ENCODE measurements around the gene ZNF107. TPM values are rescaled to one million over a fixed set of nuclear protein-coding genes. Genes with fewer than 3 reads are reported as not detected.
"Not testable (repeated sequence)": the region's sequence is repeated elsewhere in the genome, so short reads cannot be mapped to it uniquely, and the experiment has no call there.

The ZNF107 gene
- total RNA-seq, 3 donors from 2014 or later = 10.2 to 12.9 (median 10.5) TPM

GRCh38 chr7:64736575-64736974 lies 70.6 kb downstream of the ZNF107 start:
- DNase-seq (no peak), ATAC-seq (no peak)
- H3K4me1 Mint-ChIP-seq (ENCODE audit: low read depth) = no peaks in the 10 kb centered on the region
- H3K9me3 Mint-ChIP-seq = peaks cover 8% of the 10 kb centered on the region
- no peaks in the 10 kb centered on the region for H3K36me3 Mint-ChIP-seq (ENCODE audit: insufficient read depth)
- H3K4me3 Mint-ChIP-seq = no peak overlapping the region
- H3K27me3 Mint-ChIP-seq (ENCODE audit: low read depth) = peaks cover 3% of the 10 kb centered on the region

- DNase-seq; H3K4me1 Mint-ChIP-seq (ENCODE audit: low read depth); ATAC-seq; H3K36me3 Mint-ChIP-seq (ENCODE audit: insufficient read depth); H3K9me3 Mint-ChIP-seq; H3K27me3 Mint-ChIP-seq (ENCODE audit: low read depth); H3K4me3 Mint-ChIP-seq: not testable (repeated sequence)
Measured at GRCh38 chr7:64738403-64738802, 72.5 kb downstream of the ZNF107 start.

- not testable (repeated sequence) for H3K4me1 Mint-ChIP-seq (ENCODE audit: low read depth)
Measured at GRCh38 chr7:64738953-64739352, 73.0 kb downstream of the ZNF107 start.

GRCh38 chr7:64744680-64745079 lies 78.7 kb downstream of the ZNF107 start:
- Mint-ChIP-seq H3K4me3 (no peak overlapping the region), H3K4me1 (ENCODE audit: low read depth) (no peaks in the 10 kb centered on the region), H3K27me3 (ENCODE audit: low read depth) (no peaks in the 10 kb centered on the region), H3K36me3 (ENCODE audit: insufficient read depth) (no peaks in the 10 kb centered on the region), H3K9me3 (peaks cover 17% of the 10 kb centered on the region)
- DNase-seq (no peak), ATAC-seq (no peak)

More at GRCh38 chr7:64738953-64739352, 73.0 kb downstream of the ZNF107 start:
- H3K4me3 Mint-ChIP-seq; ATAC-seq; DNase-seq; H3K9me3 Mint-ChIP-seq; H3K36me3 Mint-ChIP-seq (ENCODE audit: insufficient read depth); H3K27me3 Mint-ChIP-seq (ENCODE audit: low read depth): not testable (repeated sequence)

GRCh38 chr7:64747802-64748201 lies 81.9 kb downstream of the ZNF107 start:
- H3K36me3 Mint-ChIP-seq (ENCODE audit: insufficient read depth) = no peaks in the 10 kb centered on the region
- peaks cover 14% of the 10 kb centered on the region for H3K9me3 Mint-ChIP-seq
- no peak for DNase-seq
- H3K4me1 Mint-ChIP-seq (ENCODE audit: low read depth) = no peaks in the 10 kb centered on the region
- no peaks in the 10 kb centered on the region for H3K27me3 Mint-ChIP-seq (ENCODE audit: low read depth)
- ATAC-seq = no peak
- no peak overlapping the region for H3K4me3 Mint-ChIP-seq

- peaks cover 3% of the 10 kb centered on the region for H3K9me3 Mint-ChIP-seq
- H3K4me3 Mint-ChIP-seq = no peak overlapping the region
- no peaks in the 10 kb centered on the region for H3K36me3 Mint-ChIP-seq (ENCODE audit: insufficient read depth)
- no peak for ATAC-seq
- no peaks in the 10 kb centered on the region for H3K4me1 Mint-ChIP-seq (ENCODE audit: low read depth)
- no peak for DNase-seq
- H3K27me3 Mint-ChIP-seq (ENCODE audit: low read depth) = no peaks in the 10 kb centered on the region
Measured at GRCh38 chr7:64753032-64753431, 87.1 kb downstream of the ZNF107 start.

GRCh38 chr7:64755865-64756264 lies 89.9 kb downstream of the ZNF107 start:
- Mint-ChIP-seq H3K36me3 (ENCODE audit: insufficient read depth) (no peaks in the 10 kb centered on the region), H3K9me3 (no peaks in the 10 kb centered on the region), H3K4me3 (no peak overlapping the region), H3K27me3 (ENCODE audit: low read depth) (no peaks in the 10 kb centered on the region), H3K4me1 (ENCODE audit: low read depth) (no peaks in the 10 kb centered on the region)
- ATAC-seq (no peak), DNase-seq (no peak)

GRCh38 chr7:64758151-64758550 lies 92.2 kb downstream of the ZNF107 start:
- no peak for DNase-seq
- H3K36me3 Mint-ChIP-seq (ENCODE audit: insufficient read depth) = no peaks in the 10 kb centered on the region
- no peak overlapping the region for H3K4me3 Mint-ChIP-seq
- H3K27me3 Mint-ChIP-seq (ENCODE audit: low read depth) = no peaks in the 10 kb centered on the region
- H3K4me1 Mint-ChIP-seq (ENCODE audit: low read depth) = no peaks in the 10 kb centered on the region
- no peak for ATAC-seq
- H3K9me3 Mint-ChIP-seq = no peaks in the 10 kb centered on the region

Other genes with a start within 250 kb of the ZNF107 start
- gene ZNF680, start 103.1 kb upstream of the ZNF107 start, total RNA-seq = 1 to 10 TPM; 4.8 to 6.1 (median 5.2) TPM
- gene ZNF138, start 128.3 kb downstream of the ZNF107 start, total RNA-seq = 1 to 10 TPM; 7.3 to 8.4 (median 7.3) TPM
- 1 to 10 TPM; 5.1 to 6.4 (median 6.2) TPM for gene ZNF273, start 237.1 kb downstream of the ZNF107 start, total RNA-seq